Activated CD8-positive, alpha-beta T cell treated with anti-CD3 and anti-CD28 coated beads, Interleukin-2, amount 10 ng/mL, durations not matched to agents 7 days and 5 days (primary cell): ENCODE measurements around the gene TAS2R40. TPM values are rescaled to one million over a fixed set of nuclear protein-coding genes. Genes with fewer than 3 reads are reported as not detected.

Experiments used
- ATAC-seq: fragments of 150-1000 bp; cut with Tn5 transposase; one replicate; pipeline ENCODE4 v1.10.0; 2021; ENCODE audit warnings: moderate library complexity
- CTCF ChIA-PET: fragments of 350-600 bp; sonication (Branson Sonifier 250); formaldehyde crosslinking; loops from one replicate; lab custom pipeline; 2021; ENCODE audit warnings: antibody characterized with exemption; lab: Charles Lee
- POLR2A ChIA-PET: fragments of 350-600 bp; sonication (Branson Sonifier 250); formaldehyde crosslinking; loops from one replicate; lab custom pipeline; 2021; ENCODE audit warnings: antibody characterized with exemption; lab: Charles Lee
- DNase-seq: peaks from one replicate; pipeline ENCODE4 v3.0.0-alpha.2; 2020
- H3K27ac Mint-ChIP-seq: one replicate; pipeline ENCODE4 v1.8.0; 2021; ENCODE audit warnings: mild to moderate bottlenecking, mixed read lengths
- H3K27me3 Mint-ChIP-seq: one replicate; pipeline ENCODE4 v1.8.0; 2021; ENCODE audit warnings: low read depth, mixed read lengths
- H3K36me3 Mint-ChIP-seq: one replicate; pipeline ENCODE4 v1.8.0; 2021; ENCODE audit warnings: low read depth, mixed read lengths
- H3K4me1 Mint-ChIP-seq: one replicate; pipeline ENCODE4 v1.8.0; 2021; ENCODE audit warnings: low read depth, mixed read lengths
- H3K4me3 Mint-ChIP-seq: one replicate; pipeline ENCODE4 v1.8.0; 2021; ENCODE audit warnings: mild to moderate bottlenecking, mixed read lengths
- H3K9me3 Mint-ChIP-seq: one replicate; pipeline ENCODE4 v1.8.0; 2022; ENCODE audit warnings: mixed read lengths; ENCODE audit not compliant: insufficient read depth
- total RNA-seq, 2 experiments: library from RNA; stranded (reverse); gene quantifications; one replicate each; pipeline ENCODE4 v1.2.3, GENCODE V29; 2021

Gene TAS2R40
- total RNA-seq, 2 experiments from 2014 or later: not detected

DNA sequence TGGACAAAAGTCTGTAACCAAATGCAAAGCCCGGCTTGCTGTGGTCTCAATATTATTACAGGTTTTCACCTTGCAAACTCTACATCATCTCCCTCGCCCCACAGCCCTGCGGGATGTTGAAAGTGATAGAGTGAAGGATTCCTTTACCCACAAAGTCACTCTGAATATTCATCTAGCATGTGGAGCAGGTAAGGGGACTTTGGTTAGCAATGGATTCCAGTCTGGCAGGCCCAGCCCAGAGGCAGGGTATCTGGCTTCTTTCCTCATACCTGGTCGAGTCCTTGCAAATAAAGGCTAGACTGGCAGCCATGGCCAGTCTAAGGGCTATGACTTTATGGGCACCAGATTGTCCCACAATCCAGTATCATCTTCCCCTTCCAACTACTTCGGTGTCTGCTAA lies 3.2 kb downstream of the TAS2R40 start:
- CTCF ChIA-PET: interaction anchor here (0.9 kb wide), 1 partner anchor 118 kb away, joined by 3 read pairs; no protein-coding TSS in a partner anchor
- POLR2A ChIA-PET: no interaction called here
- Mint-ChIP-seq H3K4me3 (no peak overlapping the region), H3K9me3 (no peaks in the 10 kb centered on the region), H3K36me3 (no peaks in the 10 kb centered on the region), H3K27me3 (peaks cover 25% of the 10 kb centered on the region), H3K4me1 (no peaks in the 10 kb centered on the region), H3K27ac (no peak overlapping the region)
- DNase-seq (no peak), ATAC-seq (no peak)

DNA sequence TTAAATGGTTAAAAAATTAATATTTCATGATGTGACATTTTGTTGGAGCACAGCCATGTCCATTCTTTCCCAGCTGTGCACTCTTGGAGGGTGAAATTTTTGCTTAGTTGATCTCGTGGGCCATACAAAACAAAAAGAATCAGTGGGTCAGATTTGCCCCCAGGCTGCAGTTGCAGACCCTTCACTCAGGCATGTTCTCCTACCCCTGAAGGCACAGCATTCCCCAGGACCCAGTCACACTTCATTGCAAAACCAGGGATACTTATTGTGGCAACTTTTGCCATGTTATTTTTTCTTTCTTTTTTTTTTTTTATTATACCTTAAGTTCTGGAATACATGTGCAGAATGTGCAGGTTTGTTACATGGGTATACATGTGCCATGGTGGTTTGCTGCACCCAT lies 6.0 kb downstream of the TAS2R40 start:
- ATAC-seq (no peak), DNase-seq (no peak)
- no peaks in the 10 kb centered on the region for H3K9me3 Mint-ChIP-seq
- no peaks in the 10 kb centered on the region for H3K4me1 Mint-ChIP-seq
- no peak overlapping the region for H3K27ac Mint-ChIP-seq
- H3K4me3 Mint-ChIP-seq: no peak overlapping the region
- ChIA-PET CTCF (interaction anchor here (1.7 kb wide), 1 partner anchor 13 kb away, joined by 7 read pairs; no protein-coding TSS in a partner anchor), POLR2A (no interaction called here)
- peaks cover 19% of the 10 kb centered on the region for H3K27me3 Mint-ChIP-seq
- H3K36me3 Mint-ChIP-seq: no peaks in the 10 kb centered on the region

DNA sequence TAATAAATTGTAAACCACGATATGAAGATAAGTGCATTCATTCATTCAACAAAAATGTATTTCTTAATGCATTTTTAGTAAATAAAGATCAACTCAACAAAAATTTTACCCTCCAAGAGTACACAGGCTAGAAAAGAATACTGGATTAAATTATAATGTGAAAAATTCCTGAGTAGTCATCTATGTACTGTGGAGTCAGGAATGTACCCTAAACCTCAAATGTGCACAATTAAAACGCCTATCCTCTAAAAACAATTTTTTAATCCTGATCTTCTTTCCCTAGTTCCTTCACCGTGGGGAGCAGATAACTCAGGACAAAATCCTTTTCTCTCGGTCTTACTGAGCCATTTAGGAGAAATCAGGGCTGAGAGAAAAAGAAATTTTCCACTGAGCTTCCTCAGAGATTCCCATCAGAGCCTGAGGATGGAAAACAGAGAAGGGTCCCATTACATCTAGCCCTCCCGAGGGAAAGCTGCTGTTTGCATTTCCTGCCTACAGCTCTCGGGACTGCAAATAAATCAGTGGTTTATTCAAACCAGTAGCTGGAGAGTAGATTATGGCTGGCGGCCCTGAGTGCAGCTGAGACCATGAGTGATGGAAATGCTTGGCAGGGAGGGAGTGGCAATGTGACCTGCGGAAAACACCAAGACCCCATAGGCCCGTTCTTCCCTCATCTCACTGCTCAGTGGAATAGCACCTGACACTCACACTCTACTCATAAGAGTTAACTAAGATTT lies 7.4 kb downstream of the TAS2R40 start:
- Mint-ChIP-seq H3K27ac (no peak overlapping the region), H3K4me1 (no peaks in the 10 kb centered on the region), H3K4me3 (no peak overlapping the region), H3K9me3 (no peaks in the 10 kb centered on the region), H3K36me3 (no peaks in the 10 kb centered on the region), H3K27me3 (peaks cover 17% of the 10 kb centered on the region)
- ChIA-PET CTCF (interaction anchor here (1.2 to 1.7 kb wide), 2 partner anchors 11 to 14 kb away, joined by 5 to 7 read pairs (median 6); no protein-coding TSS in a partner anchor), POLR2A (no interaction called here)
- ATAC-seq (no peak), DNase-seq (no peak)

DNA sequence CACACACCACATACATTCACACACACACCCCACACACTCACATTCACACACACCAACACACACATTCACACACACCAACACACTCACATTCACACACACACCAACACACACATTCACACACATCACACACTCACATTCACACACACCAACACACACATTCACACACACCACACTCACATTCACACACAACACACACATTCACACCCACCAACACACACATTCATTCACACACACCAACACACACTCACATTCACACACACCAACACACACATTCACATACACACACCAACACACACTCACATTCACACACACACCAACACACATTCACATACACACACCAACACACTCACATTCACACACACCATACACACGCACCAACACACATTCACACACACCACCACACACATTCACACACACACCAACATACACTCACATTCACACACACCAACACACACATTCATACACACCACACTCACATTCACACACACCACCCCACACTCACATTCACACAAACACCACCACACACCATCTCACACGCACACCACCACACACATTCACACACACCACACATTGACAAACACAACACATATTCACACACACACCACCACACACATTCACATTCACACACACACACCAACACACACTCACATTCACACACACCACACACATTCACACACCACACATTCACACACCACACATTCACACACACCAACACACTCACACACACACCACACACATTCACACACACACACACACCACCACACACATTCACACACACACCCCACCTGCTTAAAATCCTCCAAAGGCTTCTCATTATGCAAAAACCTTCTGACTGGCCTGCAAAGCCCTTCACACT lies 9.0 kb downstream of the TAS2R40 start:
- no peaks in the 10 kb centered on the region for H3K4me1 Mint-ChIP-seq
- no peak overlapping the region for H3K4me3 Mint-ChIP-seq
- ATAC-seq: no peak
- peaks cover 25% of the 10 kb centered on the region for H3K27me3 Mint-ChIP-seq
- no peaks in the 10 kb centered on the region for H3K36me3 Mint-ChIP-seq
- peaks cover 7% of the 10 kb centered on the region for H3K9me3 Mint-ChIP-seq
- ChIA-PET POLR2A (no interaction called here), CTCF (interaction anchor here (1.2 to 2.1 kb wide), 3 partner anchors 9 to 16 kb away, joined by 5 to 8 read pairs (median 6); no protein-coding TSS in a partner anchor)
- no peak for DNase-seq
- H3K27ac Mint-ChIP-seq: no peak overlapping the region

DNA sequence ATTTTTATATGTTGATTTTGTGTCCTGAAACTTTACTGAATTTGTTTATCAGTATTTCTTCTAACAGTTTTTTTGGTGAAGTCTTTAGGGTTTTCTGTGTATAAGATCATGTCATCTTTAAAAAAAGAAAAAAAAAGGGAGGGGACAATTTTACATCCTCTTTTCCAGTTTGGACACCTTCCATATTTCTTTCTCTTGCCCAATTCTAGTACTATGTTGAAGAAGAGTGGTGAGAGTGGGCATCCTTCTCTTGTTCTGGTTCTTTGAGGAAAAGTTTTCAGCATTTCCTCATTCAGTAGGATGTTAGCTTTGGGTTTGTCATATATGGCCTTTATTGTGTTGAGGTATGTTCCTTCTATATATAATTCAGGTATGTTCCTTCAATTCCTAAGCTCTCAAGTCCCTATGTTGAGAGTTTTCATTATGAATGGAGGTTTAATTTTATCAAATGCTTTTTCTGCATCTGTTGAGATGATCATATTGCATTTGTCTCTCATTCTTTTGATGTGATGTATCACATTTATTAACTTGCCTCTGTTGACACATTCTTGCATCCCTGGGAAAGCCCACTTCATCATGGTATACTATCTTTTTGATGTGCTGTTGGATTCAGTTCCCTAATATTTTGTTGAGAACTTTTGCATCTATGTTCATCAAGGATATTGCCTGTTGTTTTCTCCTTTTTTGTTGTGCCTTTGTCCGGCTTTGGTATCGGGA lies 12.1 kb downstream of the TAS2R40 start:
- Mint-ChIP-seq H3K4me3 (no peak overlapping the region), H3K27ac (no peak overlapping the region), H3K9me3 (peaks cover 23% of the 10 kb centered on the region), H3K27me3 (peaks cover 33% of the 10 kb centered on the region), H3K4me1 (no peaks in the 10 kb centered on the region), H3K36me3 (peaks cover 5% of the 10 kb centered on the region)
- no peak for DNase-seq
- ChIA-PET POLR2A (no interaction called here), CTCF (no interaction called here)
- ATAC-seq: no peak

DNA sequence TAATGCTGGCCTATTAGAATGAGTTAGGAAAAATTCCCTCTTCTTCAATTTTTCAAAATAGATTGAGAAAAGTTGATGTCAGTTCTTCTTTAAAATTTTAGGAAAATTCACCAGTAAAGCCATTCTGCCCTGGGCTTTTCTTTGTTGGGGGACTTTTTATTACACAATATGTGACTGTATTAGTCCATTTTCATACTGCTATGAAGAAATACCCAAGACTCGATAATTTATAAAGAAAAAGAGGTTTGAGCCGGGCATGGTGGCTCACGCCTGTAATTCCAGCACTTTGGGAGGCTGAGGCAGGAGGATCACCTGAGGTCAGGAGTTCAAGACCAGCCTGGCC lies 12.7 kb downstream of the TAS2R40 start:
- H3K27me3 Mint-ChIP-seq: peaks cover 34% of the 10 kb centered on the region
- no peaks in the 10 kb centered on the region for H3K4me1 Mint-ChIP-seq
- ATAC-seq (no peak), DNase-seq (no peak)
- no peak overlapping the region for H3K4me3 Mint-ChIP-seq
- H3K9me3 Mint-ChIP-seq: peaks cover 23% of the 10 kb centered on the region
- H3K36me3 Mint-ChIP-seq: peaks cover 5% of the 10 kb centered on the region
- H3K27ac Mint-ChIP-seq: no peak overlapping the region
- ChIA-PET POLR2A (no interaction called here), CTCF (interaction anchor here (0.8 kb wide), 1 partner anchor 70 kb away, joined by 3 read pairs; no protein-coding TSS in a partner anchor)

DNA sequence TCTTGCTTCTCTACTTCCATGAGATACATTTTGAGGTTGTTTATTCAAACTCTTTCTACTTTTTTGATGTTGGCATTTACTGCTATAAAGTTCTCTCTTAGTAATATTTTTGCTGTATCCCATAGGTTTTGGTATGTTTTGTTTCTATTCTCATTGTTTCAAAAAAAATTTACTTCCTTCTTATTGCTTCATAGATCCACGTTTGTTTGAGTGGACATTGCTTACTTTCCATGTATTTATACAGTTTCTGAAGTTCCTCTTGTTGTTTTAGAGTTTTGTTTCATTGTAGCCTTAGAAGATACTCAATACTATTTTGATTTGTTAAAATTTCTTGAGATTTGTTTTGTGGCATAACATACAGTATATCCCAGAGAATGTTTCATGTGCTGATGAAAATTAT lies 13.7 kb downstream of the TAS2R40 start:
- no peak overlapping the region for H3K4me3 Mint-ChIP-seq

DNA sequence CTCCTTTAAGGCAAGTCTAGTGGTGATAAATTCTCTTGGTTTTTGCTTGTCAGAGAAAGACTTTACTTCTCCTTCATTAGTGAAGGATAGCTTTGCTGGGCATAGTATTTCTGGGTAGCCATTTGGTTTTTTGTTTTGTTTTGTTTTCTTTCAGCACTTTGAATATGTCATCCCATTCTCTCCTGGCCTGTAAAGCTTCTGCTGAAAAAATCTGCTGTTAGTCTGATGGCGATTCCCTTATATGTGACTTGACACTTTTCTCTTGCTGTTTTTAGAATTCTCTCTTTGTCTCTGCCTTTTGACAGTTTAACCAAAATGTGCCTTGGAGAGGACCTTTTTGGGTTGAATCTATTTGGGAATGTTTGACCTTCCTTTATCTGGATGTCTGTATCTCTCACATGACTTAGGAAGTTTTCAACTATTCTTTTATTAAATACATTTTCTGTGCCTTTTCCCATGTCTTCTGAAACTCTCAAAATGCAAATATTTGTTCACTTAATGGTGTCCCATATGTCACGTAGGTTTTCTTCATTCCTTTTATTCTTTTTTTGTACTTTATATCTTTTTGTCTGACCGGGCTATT lies 14.7 kb downstream of the TAS2R40 start:
- peaks cover 11% of the 10 kb centered on the region for H3K4me1 Mint-ChIP-seq
- CTCF ChIA-PET: interaction anchor here (0.7 to 1.9 kb wide), 7 partner anchors 16 to 258 kb away, joined by 3 to 8 read pairs (median 4); no protein-coding TSS in a partner anchor
- H3K4me3 Mint-ChIP-seq: no peak overlapping the region
- peaks cover 5% of the 10 kb centered on the region for H3K36me3 Mint-ChIP-seq
- H3K27ac Mint-ChIP-seq: no peak overlapping the region
- POLR2A ChIA-PET: no interaction called here
- no peak for ATAC-seq
- peaks cover 34% of the 10 kb centered on the region for H3K27me3 Mint-ChIP-seq
- DNase-seq: no peak
- H3K9me3 Mint-ChIP-seq: peaks cover 23% of the 10 kb centered on the region

More for the DNA sequence above, 13.7 kb downstream of the TAS2R40 start:
- POLR2A ChIA-PET: no interaction called here
- ATAC-seq (no peak), DNase-seq (no peak)
- Mint-ChIP-seq H3K36me3 (peaks cover 5% of the 10 kb centered on the region), H3K27me3 (peaks cover 34% of the 10 kb centered on the region), H3K9me3 (peaks cover 23% of the 10 kb centered on the region), H3K27ac (no peak overlapping the region), H3K4me1 (peaks cover 5% of the 10 kb centered on the region)
- CTCF ChIA-PET: interaction anchor here (0.8 to 1.9 kb wide), 2 partner anchors 21 to 69 kb away, joined by 3 to 6 read pairs; no protein-coding TSS in a partner anchor

DNA sequence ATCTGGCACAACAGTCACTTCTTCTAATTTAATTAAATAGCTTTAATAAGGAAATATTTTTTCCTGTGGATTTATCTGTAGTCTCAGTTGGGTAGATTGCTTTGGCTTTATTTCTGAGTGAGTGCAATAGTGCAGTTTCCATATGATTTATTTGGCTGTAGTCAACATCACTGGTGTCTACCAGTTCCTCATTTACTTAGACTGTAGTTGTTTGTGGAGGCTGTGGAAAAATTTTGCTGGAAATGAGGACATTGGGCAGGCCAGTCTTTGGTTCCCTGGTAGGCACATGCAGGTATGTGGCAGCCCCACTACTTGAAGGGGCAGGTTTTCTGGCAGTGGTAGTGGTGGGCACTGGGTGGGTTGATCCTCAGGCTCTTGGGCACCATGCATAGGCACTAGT lies 15.5 kb downstream of the TAS2R40 start:
- H3K4me1 Mint-ChIP-seq: peaks cover 14% of the 10 kb centered on the region
- peaks cover 5% of the 10 kb centered on the region for H3K36me3 Mint-ChIP-seq

DNA sequence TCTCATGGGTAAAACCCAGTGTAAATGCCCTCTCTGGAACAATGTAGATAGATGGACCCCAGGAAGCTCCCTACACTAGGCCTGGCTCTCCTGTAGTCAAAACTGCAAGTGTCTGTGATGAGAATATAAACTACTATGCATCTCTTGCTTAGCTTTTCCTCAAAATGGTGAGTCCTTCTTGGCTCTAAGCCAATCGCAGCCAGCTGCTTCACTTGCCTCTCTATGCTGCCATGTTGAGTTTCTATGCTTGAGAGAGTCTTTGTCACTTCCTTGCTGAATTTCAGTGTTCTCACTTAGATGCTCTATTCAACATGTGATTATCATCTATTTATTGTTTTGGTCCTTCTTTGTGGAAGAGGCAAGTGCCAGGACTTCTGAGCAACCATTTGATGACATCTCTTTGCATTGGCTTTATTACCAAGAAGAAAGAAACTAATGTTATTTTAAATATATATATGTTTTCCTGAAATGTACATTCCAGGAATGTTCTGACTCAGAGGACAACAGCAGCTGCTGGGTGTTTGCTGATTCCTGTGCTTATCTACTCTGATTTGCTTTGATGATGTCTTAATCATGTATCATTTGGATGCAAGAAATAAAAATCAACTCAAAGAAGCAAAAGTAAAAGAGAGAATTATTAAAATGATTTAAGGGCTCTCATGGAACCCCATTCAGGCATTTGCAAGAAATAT lies 16.6 kb downstream of the TAS2R40 start:
- Mint-ChIP-seq H3K36me3 (peaks cover 5% of the 10 kb centered on the region), H3K27me3 (peaks cover 21% of the 10 kb centered on the region), H3K4me3 (no peak overlapping the region), H3K9me3 (peaks cover 23% of the 10 kb centered on the region), H3K27ac (no peak overlapping the region), H3K4me1 (peaks cover 18% of the 10 kb centered on the region)
- ATAC-seq: no peak
- no peak for DNase-seq
- ChIA-PET CTCF (interaction anchor here (1.3 to 8.5 kb wide), 7 partner anchors 20 to 178 kb away, joined by 3 to 274 read pairs (median 54); partner anchors contain the start of gene GSTK1), POLR2A (no interaction called here)

More for the DNA sequence above, 15.5 kb downstream of the TAS2R40 start:
- DNase-seq (no peak), ATAC-seq (no peak)
- H3K27ac Mint-ChIP-seq: no peak overlapping the region
- CTCF ChIA-PET: interaction anchor here (1.0 to 1.7 kb wide), 5 partner anchors 17 to 179 kb away, joined by 3 to 8 read pairs (median 4); no protein-coding TSS in a partner anchor
- H3K27me3 Mint-ChIP-seq: peaks cover 29% of the 10 kb centered on the region
- POLR2A ChIA-PET: no interaction called here
- peaks cover 23% of the 10 kb centered on the region for H3K9me3 Mint-ChIP-seq
- H3K4me3 Mint-ChIP-seq: no peak overlapping the region
